Keratinocyte (primary cell): ENCODE measurements around the gene HES2. TPM values are rescaled to one million over a fixed set of nuclear protein-coding genes. Genes with fewer than 3 reads are reported as not detected.

Experiments
- DNase-seq: peaks from one replicate; pipeline ENCODE4 v3.0.0-alpha.2; 2011; ENCODE audit warnings: low read depth, missing footprints, low spot score
- FAIRE-seq: peaks from 2 replicates; lab custom pipeline; 2011; peaks lifted over from hg19 to GRCh38; lab: Jason Lieb, UNC
- H2AFZ ChIP-seq: 2 replicates; pipeline ENCODE4 v1.6.0; 2012; ENCODE audit warnings: low read length, control low read depth, inconsistent platforms; ENCODE audit not compliant: control insufficient read depth
- H3K27ac ChIP-seq: 2 replicates; pipeline ENCODE4 v1.5.1; 2011; ENCODE audit warnings: low read length; ENCODE audit not compliant: control insufficient read depth, insufficient read depth
- H3K27me3 ChIP-seq: 3 replicates; pipeline ENCODE4 v1.6.0; 2011; ENCODE audit warnings: low read length; ENCODE audit not compliant: control insufficient read depth, insufficient read depth; ENCODE audit errors: extremely low read depth
- H3K36me3 ChIP-seq, 2 experiments: 2 replicates in 1 of 2; 3 replicates in 1 of 2; pipeline ENCODE4 v1.5.1; 2011; ENCODE audit warnings: low read length in 2 of 2, mild to moderate bottlenecking in 1 of 2; ENCODE audit not compliant: control insufficient read depth in 2 of 2, insufficient read depth in 2 of 2; ENCODE audit errors: extremely low read depth in 1 of 2
- H3K4me1 ChIP-seq: 3 replicates; pipeline ENCODE4 v1.5.1; 2011; ENCODE audit warnings: low read length; ENCODE audit not compliant: control insufficient read depth, insufficient read depth; ENCODE audit errors: extremely low read depth
- H3K4me2 ChIP-seq: 3 replicates; pipeline ENCODE4 v1.6.0; 2011; ENCODE audit warnings: low read depth, low read length; ENCODE audit not compliant: control insufficient read depth, insufficient read depth; ENCODE audit errors: extremely low read depth
- H3K4me3 ChIP-seq, 3 experiments: fragments of 200-600 bp in 1 of 3; sonication (generic) in 1 of 3; 2 replicates in 2 of 3; 3 replicates in 1 of 3; pipeline ENCODE4 v1.5.1; 2011 to 2016; ENCODE audit warnings: low read length in 3 of 3, mild to moderate bottlenecking in 3 of 3, control low read depth in 2 of 3, inconsistent platforms in 1 of 3, low read depth in 1 of 3, mixed read lengths in 1 of 3, mixed run types in 1 of 3, moderate library complexity in 1 of 3; ENCODE audit not compliant: control insufficient read depth in 2 of 3, insufficient read depth in 2 of 3; ENCODE audit errors: extremely low read depth in 1 of 3
- H3K79me2 ChIP-seq: 2 replicates; pipeline ENCODE4 v1.6.0; 2012; ENCODE audit warnings: low read length; ENCODE audit not compliant: control insufficient read depth, insufficient read depth
- H3K9ac ChIP-seq: 3 replicates; pipeline ENCODE4 v1.6.0; 2011; ENCODE audit warnings: low read length; ENCODE audit not compliant: control insufficient read depth, insufficient read depth; ENCODE audit errors: extremely low read depth
- H3K9me1 ChIP-seq: 3 replicates; pipeline ENCODE4 v1.6.0; 2011; ENCODE audit warnings: low read length; ENCODE audit not compliant: control insufficient read depth, insufficient read depth; ENCODE audit errors: extremely low read depth
- H3K9me3 ChIP-seq: 2 replicates; pipeline ENCODE4 v1.5.1; 2012; ENCODE audit warnings: low read depth, low read length; ENCODE audit not compliant: control insufficient read depth
- H4K20me1 ChIP-seq: 3 replicates; pipeline ENCODE4 v1.6.0; 2011; ENCODE audit warnings: low read length; ENCODE audit not compliant: control insufficient read depth, insufficient read depth; ENCODE audit errors: extremely low read depth
- CTCF ChIP-seq, 3 experiments: IDR thresholded peaks in 1 of 3; conservative IDR thresholded peaks in 1 of 3; optimal IDR thresholded peaks in 1 of 3; 2 replicates in 2 of 3; 3 replicates in 1 of 3; pipeline versions ENCODE3 to v1.5.1; 2011; ENCODE audit warnings: low read length in 3 of 3, mild to moderate bottlenecking in 3 of 3, moderate library complexity in 2 of 3, control low read depth in 1 of 3, inconsistent platforms in 1 of 3; ENCODE audit not compliant: insufficient read depth in 2 of 3; ENCODE audit errors: extremely low read depth in 1 of 3
- EZH2 ChIP-seq: IDR thresholded peaks from one replicate; pipeline ENCODE4 v1.6.1; 2012; ENCODE audit warnings: inconsistent platforms, mild to moderate bottlenecking, low read length, moderate library complexity
- dilution Hi-C: fragments of 300-500 bp; cut with MboI; formaldehyde crosslinking; loops from one replicate; pipeline ENCODE4 v1.7.0; 2020; ENCODE audit warnings: low sequenced_read_pairs; ENCODE audit not compliant: extremely low pct_ligation_motif_present
- polyA plus RNA-seq, 5 experiments: library from polyadenylated mRNA; depleted of rRNA in 3 of 5; stranded (reverse) in 3 of 5; stranded (forward) in 1 of 5; unstranded in 1 of 5; fragments of >200 nt; gene quantifications; 1 replicate in 1 of 5; 2 replicates in 3 of 5; 3 replicates in 1 of 5; pipeline versions ENCODE4 v1.2.1 to v1.2.3, GENCODE V29; 2011 to 2012; ENCODE audit warnings: missing spikeins in 2 of 5, low read depth in 1 of 5, low replicate concordance in 1 of 5

The HES2 gene
- polyA plus RNA-seq, 1 donor (not counting 4 experiments of a cell fraction or from before 2014, with no cell fraction given): 30.1 TPM

DNA sequence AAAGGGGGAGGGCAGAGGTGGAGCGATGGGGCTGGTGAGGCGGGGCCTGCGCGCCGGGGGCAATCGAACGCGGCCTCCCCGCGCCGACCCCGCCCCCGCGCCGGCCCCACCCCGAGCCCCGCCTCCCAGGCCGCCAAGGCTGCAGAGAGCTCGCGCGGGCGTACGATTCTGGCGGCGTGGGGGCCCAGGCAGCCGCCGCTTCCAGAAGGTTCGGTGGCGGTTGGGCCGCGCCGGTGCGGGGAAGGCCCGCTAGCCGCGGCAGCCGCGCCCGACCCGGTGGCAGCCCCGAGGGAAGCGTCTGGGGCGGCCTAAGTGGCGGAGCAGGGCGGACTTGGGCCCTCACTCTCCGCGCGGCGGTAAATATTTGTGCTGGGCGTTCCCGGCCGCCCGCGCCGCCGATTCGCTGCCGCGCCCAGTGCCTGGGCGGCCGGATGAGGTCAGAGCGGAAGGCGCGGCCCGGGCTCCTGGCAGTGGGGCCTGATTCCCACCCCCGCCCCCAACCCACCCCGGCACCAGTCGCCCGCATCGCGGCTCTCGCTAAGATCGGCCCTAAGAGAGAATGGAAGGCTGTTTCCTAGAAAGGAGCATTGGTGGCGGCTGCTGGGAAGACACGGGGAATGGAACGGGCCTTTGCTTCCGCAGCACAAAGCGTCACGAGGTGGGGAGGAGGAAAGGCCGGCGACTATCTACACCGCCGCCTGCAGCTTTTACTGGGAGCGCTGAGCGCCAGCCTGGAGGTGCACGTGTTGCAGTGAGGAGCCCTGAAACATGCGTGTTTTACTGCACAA lies 26.1 kb downstream of the HES2 start, which contains the start of gene ACOT7:
Gene ACOT7, minus strand, starts transcription at position 368 of the 788 bp plus-strand sequence. CDS start 368 bp downstream, outside the sequence.
- H3K9me1 ChIP-seq: no peaks in the 10 kb centered on the region
- H4K20me1 ChIP-seq: peaks cover 3% of the 10 kb centered on the region
- peak within 1 kb of the TSS; percentile 59 to 97 (median 86) for H3K4me3 ChIP-seq
- peaks cover 39% of the 10 kb centered on the region for H3K79me2 ChIP-seq
- H3K4me1 ChIP-seq: peaks cover 22% of the 10 kb centered on the region
- peak within 1 kb of the TSS; percentile 88 for H3K9ac ChIP-seq
- H3K9me3 ChIP-seq: no peaks in the 10 kb centered on the region
- H3K27ac ChIP-seq: peak within 1 kb of the TSS; percentile 91
- no peak for TF ChIP-seq EZH2
- peak; percentile 13 to 47 (median 36) for TF ChIP-seq CTCF (optimal IDR thresholded peaks at IDR 0.05 in 1 of 3, IDR thresholded peaks at IDR 0.05 in 1 of 3, conservative IDR thresholded peaks at IDR 0.05 in 1 of 3; ENCODE audit: extremely low read depth in 1 of 3, insufficient read depth in 2 of 3, low read length in 3 of 3)
- no peaks in the 10 kb centered on the region for H3K27me3 ChIP-seq
- peak within 1 kb of the TSS; percentile 67 for H2AFZ ChIP-seq
- dilution Hi-C loops: no loop called here
- FAIRE-seq (no peak), DNase-seq (no peak)
- H3K36me3 ChIP-seq: no peaks in the 10 kb centered on the region
- peak within 1 kb of the TSS; percentile 98 for H3K4me2 ChIP-seq

GRCh38 chr1:6392809-6393399 lies 26.8 kb downstream of the HES2 start:
- dilution Hi-C loops: no loop called here
- H3K79me2 ChIP-seq: peaks cover 40% of the 10 kb centered on the region
- H3K4me2 ChIP-seq: peak overlapping the region; percentile 98
- no peaks in the 10 kb centered on the region for H3K27me3 ChIP-seq
- H3K4me3 ChIP-seq: peak overlapping the region; percentile 59 to 97 (median 86)
- H3K9ac ChIP-seq: peak overlapping the region; percentile 82
- peaks cover 22% of the 10 kb centered on the region for H3K4me1 ChIP-seq
- no peaks in the 10 kb centered on the region for H3K9me3 ChIP-seq
- TF ChIP-seq CTCF (optimal IDR thresholded peaks at IDR 0.05 in 1 of 3, IDR thresholded peaks at IDR 0.05 in 1 of 3, conservative IDR thresholded peaks at IDR 0.05 in 1 of 3; ENCODE audit: extremely low read depth in 1 of 3, insufficient read depth in 2 of 3, low read length in 3 of 3) (no peak), EZH2 (no peak)
- H3K9me1 ChIP-seq: no peaks in the 10 kb centered on the region
- H3K36me3 ChIP-seq: no peaks in the 10 kb centered on the region
- FAIRE-seq: no peak
- peak overlapping the region; percentile 54 for H3K27ac ChIP-seq
- DNase-seq: no peak
- no peak overlapping the region for H2AFZ ChIP-seq
- H4K20me1 ChIP-seq: peaks cover 3% of the 10 kb centered on the region
